ENCODE measurements around the gene PAQR5.
"Not testable (repeated sequence)": the region's sequence is repeated elsewhere in the genome, so short reads cannot be mapped to it uniquely, and the experiment has no call there.

PAQR5 gene

GRCh38 chr15:69424001-69424400 is 125.3 kb downstream of the PAQR5 start:
- no peak for DNase-seq (ENCODE audit: low read depth)

- DNase-seq (ENCODE audit: low read depth): no peak
These were observed 126.2 kb downstream of the PAQR5 start for GRCh38 chr15:69424748-69425413.

GRCh38 chr15:69433831-69434230 is 135.1 kb downstream of the PAQR5 start:
- no peak for DNase-seq (ENCODE audit: low read depth)

- no peak for DNase-seq (ENCODE audit: low read depth)
These were observed 135.5 kb downstream of the PAQR5 start for GRCh38 chr15:69434238-69434637.

- no peak for DNase-seq (ENCODE audit: low read depth)
These were observed 136.0 kb downstream of the PAQR5 start for GRCh38 chr15:69434679-69435078.

- no peak for DNase-seq (ENCODE audit: low read depth)
These were observed 137.3 kb downstream of the PAQR5 start for GRCh38 chr15:69435985-69436384.

- no peak for DNase-seq (ENCODE audit: low read depth)
These were observed 138.2 kb downstream of the PAQR5 start for GRCh38 chr15:69436951-69437350.

GRCh38 chr15:69439623-69440022 is 140.9 kb downstream of the PAQR5 start:
- no peak for DNase-seq (ENCODE audit: low read depth)

GRCh38 chr15:69443032-69443611 is 144.4 kb downstream of the PAQR5 start:
- no peak for DNase-seq (ENCODE audit: low read depth)

GRCh38 chr15:69444686-69445085 is 146.0 kb downstream of the PAQR5 start:
- DNase-seq (ENCODE audit: low read depth): no peak

- no peak for DNase-seq (ENCODE audit: low read depth)
These were observed 148.2 kb downstream of the PAQR5 start for GRCh38 chr15:69446953-69447352.

- DNase-seq (ENCODE audit: low read depth): not testable (repeated sequence)
These were observed 151.5 kb downstream of the PAQR5 start for GRCh38 chr15:69450221-69450620.

- no peak for DNase-seq (ENCODE audit: low read depth)
These were observed 152.4 kb downstream of the PAQR5 start for GRCh38 chr15:69450968-69451695.

- no peak for DNase-seq (ENCODE audit: low read depth)
These were observed 153.4 kb downstream of the PAQR5 start for GRCh38 chr15:69451951-69452691.

GRCh38 chr15:69452692-69453521 is 154.2 kb downstream of the PAQR5 start, which contains the start of gene RPLP1:
Gene RPLP1, plus strand, starts transcription at chr15:69452818. Its CDS starts 131 bp downstream, at chr15:69452949.
- peak; percentile 91 for DNase-seq (ENCODE audit: low read depth)

GRCh38 chr15:69454953-69455352 is 156.2 kb downstream of the PAQR5 start:
- DNase-seq (ENCODE audit: low read depth): no peak

GRCh38 chr15:69456208-69457166 is 157.8 kb downstream of the PAQR5 start:
- no peak for DNase-seq (ENCODE audit: low read depth)

All from activated gamma-delta T cell treated with anti-CD3 and anti-CD28 coated beads, Interleukin-2, amount 50 U/mL, for 16 hours (primary cell).